Measurements from ENCODE around the gene CCDC160.
A peak's percentile ranks its signal among the peaks of the same experiment; 100 is the strongest.
"Not testable (repeated sequence)": the region's sequence is repeated elsewhere in the genome, so short reads cannot be mapped to it uniquely, and the experiment has no call there.

Gene CCDC160

DNA sequence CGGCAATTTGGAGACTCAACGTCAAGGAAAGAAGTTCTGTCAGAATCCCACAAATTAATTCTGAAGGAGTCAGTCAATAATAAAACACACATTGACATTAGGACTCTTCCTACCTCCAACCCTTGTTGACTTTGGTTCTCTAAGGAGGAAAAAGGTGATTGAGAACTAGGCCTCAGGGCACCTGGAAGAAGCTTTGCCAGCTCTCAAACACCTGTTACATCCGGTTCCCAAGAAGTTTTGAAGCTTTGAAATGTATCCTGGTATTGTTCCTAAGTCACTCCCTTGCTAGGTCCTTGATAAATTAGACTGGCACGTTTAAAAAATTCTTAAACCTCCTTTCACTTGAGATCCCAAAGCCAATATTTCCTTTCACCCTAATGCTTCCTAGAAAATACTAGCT lies 1.7 kb upstream of the CCDC160 start:
- no peaks in the 10 kb centered on the region for H3K4me1 ChIP-seq
- H3K36me3 ChIP-seq = no peaks in the 10 kb centered on the region
- H3K4me3 ChIP-seq (ENCODE audit: low read depth, low read length) = no peak overlapping the region
- no peaks in the 10 kb centered on the region for H3K27me3 ChIP-seq
- DNase-seq = no peak
- H3K9me3 ChIP-seq = no peaks in the 10 kb centered on the region
- TF ChIP-seq, protein P1, sequence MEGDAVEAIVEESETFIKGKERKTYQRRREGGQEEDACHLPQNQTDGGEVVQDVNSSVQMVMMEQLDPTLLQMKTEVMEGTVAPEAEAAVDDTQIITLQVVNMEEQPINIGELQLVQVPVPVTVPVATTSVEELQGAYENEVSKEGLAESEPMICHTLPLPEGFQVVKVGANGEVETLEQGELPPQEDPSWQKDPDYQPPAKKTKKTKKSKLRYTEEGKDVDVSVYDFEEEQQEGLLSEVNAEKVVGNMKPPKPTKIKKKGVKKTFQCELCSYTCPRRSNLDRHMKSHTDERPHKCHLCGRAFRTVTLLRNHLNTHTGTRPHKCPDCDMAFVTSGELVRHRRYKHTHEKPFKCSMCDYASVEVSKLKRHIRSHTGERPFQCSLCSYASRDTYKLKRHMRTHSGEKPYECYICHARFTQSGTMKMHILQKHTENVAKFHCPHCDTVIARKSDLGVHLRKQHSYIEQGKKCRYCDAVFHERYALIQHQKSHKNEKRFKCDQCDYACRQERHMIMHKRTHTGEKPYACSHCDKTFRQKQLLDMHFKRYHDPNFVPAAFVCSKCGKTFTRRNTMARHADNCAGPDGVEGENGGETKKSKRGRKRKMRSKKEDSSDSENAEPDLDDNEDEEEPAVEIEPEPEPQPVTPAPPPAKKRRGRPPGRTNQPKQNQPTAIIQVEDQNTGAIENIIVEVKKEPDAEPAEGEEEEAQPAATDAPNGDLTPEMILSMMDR (IDR thresholded peaks at IDR 0.05; ENCODE audit: low read depth, low read length) = no peak

DNA sequence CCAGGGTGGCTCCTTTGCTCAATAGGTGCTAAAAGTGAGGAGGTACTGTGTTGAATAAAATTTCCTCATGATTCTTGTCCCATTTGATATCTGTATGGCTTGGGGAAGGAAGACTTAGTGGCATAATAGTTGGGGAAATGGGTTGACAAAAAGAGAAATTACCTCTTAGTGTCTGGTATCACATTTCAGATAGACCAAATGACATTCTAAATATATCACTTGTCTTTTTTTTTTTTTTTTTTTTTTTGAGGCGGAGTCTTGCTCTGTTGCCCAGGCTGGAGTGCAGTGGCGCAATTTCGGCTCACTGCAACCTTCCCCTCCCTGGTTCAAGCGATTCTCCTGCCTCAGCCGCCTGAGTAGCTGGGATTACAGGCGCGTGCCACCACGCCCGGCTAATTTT lies 1.2 kb downstream of the CCDC160 start:
- not testable (repeated sequence) for H3K9me3 ChIP-seq; DNase-seq; H3K27me3 ChIP-seq; H3K4me1 ChIP-seq; H3K36me3 ChIP-seq; H3K4me3 ChIP-seq (ENCODE audit: low read depth, low read length)

DNA sequence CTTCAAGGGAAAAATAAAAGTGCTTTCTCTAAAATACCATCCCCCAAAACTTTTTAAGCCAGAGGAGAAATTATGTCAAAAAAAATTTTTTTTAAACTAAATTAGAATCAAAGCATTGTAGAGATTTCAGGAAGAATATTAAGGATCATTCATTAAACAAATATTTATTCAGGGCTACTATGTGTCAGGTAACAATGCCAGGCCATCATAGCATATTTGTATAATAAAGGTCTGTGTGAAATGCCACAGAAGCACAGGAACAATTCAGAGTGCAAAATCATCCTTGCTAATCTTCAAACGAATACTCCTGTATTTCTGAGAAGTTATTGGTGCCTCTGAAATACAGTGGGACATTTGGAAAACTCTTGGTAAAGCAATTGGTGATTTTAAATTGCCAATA lies 2.0 kb downstream of the CCDC160 start:
- Histone ChIP-seq H3K4me1 (no peaks in the 10 kb centered on the region), H3K4me3 (ENCODE audit: low read depth, low read length) (no peak overlapping the region), H3K9me3 (no peaks in the 10 kb centered on the region), H3K27me3 (no peaks in the 10 kb centered on the region), H3K36me3 (no peaks in the 10 kb centered on the region)
- TF ChIP-seq, protein P1 (IDR thresholded peaks at IDR 0.05; ENCODE audit: low read depth, low read length) = no peak
- no peak for DNase-seq

DNA sequence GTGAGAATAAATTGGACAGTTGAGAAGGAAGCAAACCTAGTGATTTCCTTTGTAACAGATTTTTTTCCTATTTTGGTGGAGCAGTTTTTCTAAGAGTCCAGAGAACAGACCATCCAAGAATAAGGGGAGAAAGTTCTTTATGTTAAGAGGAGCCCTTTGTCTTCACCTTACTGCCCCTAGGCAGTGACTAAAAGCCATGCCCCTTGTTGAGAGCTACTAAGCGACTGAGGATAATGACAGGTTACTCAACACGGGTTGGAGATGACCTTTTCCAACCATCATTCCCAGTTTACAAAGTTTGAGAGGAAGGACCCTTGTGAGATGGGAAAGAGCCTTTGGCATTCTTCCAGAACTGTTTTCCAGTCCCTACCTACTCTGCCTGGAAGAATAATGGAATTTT lies 3.2 kb downstream of the CCDC160 start:
- H3K9me3 ChIP-seq = no peaks in the 10 kb centered on the region
- H3K4me3 ChIP-seq (ENCODE audit: low read depth, low read length) = no peak overlapping the region
- H3K27me3 ChIP-seq = no peaks in the 10 kb centered on the region
- no peaks in the 10 kb centered on the region for H3K4me1 ChIP-seq
- DNase-seq = no peak
- TF ChIP-seq, protein P1 (IDR thresholded peaks at IDR 0.05; ENCODE audit: low read depth, low read length) = no peak
- no peaks in the 10 kb centered on the region for H3K36me3 ChIP-seq

DNA sequence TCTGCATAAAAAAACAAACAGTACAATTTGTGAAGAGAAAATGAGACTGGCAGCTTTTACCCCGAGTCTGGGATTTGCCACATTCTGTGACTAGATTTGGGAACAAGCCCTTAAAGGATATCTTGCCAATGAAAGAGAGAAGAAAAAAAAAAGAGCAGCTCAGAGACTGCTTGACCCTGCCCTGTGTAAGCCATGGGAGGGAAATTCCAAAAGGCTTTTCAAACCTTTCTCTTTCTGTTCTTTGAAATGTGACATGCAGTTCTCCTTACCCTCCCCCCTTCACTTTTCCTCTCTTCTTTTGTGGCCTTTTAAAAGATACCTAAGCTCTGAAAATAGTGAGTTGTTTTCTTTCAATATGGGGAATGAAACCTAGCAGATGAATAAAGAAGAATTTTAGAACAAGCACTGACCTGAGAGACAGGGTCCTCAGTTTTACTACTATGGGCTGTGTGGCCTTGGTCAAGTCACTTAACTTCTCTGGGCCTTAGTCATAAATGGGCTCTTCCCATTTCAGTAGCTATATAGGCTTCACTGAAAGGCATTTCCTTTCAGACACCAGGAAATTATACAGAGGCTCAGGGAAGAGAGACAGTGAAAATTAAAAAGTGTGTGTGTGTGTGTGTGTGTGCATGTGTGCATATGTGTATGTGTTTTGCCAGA lies 5.1 kb downstream of the CCDC160 start:
- no peak for DNase-seq
- TF ChIP-seq, protein P1 (IDR thresholded peaks at IDR 0.05; ENCODE audit: low read depth, low read length) = no peak
- no peak overlapping the region for H3K4me3 ChIP-seq (ENCODE audit: low read depth, low read length)
- no peaks in the 10 kb centered on the region for H3K27me3 ChIP-seq
- no peaks in the 10 kb centered on the region for H3K4me1 ChIP-seq
- no peaks in the 10 kb centered on the region for H3K9me3 ChIP-seq
- no peaks in the 10 kb centered on the region for H3K36me3 ChIP-seq

DNA sequence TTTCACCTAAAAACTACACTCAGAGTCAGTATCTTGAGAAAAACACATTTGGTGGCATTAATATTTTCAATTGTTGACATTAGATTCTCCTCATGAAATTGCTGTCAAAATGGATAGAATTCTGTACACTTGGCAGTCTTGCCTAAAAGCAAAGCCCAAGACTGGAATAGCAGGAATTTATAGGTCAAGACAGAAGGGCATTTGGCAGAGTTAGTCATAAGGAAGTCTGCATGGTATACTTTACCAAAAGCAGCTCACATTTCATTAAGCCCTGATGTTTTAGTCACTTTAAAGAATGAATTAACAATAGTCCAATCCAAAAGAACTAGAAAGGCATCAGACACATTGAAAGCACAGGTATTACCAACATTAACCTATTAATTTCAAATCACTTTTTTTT lies 7.1 kb downstream of the CCDC160 start:
- H3K27me3 ChIP-seq = no peaks in the 10 kb centered on the region
- H3K9me3 ChIP-seq = no peaks in the 10 kb centered on the region
- H3K4me3 ChIP-seq (ENCODE audit: low read depth, low read length) = no peak overlapping the region
- no peak for DNase-seq
- TF ChIP-seq, protein P1 (IDR thresholded peaks at IDR 0.05; ENCODE audit: low read depth, low read length) = no peak
- H3K36me3 ChIP-seq = no peaks in the 10 kb centered on the region
- H3K4me1 ChIP-seq = no peaks in the 10 kb centered on the region

DNA sequence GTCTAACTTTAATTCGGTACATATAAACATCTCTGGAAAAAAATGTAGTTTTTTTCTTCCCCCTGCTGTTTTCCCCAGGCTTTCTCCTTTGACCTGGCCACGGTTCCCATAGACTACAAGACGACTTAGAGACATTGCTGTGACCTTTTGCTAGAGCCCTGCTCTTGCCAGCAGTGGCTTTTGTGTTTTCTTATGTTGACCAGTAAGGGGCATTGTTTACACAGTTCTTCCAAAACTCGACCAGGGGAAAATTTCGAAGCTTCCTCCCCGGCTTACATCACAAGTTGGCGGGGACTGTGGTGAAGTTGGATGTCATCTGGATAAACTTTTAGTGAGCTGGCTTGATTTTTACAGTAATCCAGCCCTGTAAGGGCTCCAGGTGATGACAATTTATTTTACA lies 9.3 kb downstream of the CCDC160 start:
- Histone ChIP-seq H3K4me1 (no peaks in the 10 kb centered on the region), H3K9me3 (no peaks in the 10 kb centered on the region), H3K4me3 (ENCODE audit: low read depth, low read length) (no peak overlapping the region), H3K27me3 (no peaks in the 10 kb centered on the region), H3K36me3 (no peaks in the 10 kb centered on the region)
- TF ChIP-seq, protein P1 (IDR thresholded peaks at IDR 0.05; ENCODE audit: low read depth, low read length) = peak; percentile 35
- peak; percentile 15 for DNase-seq
